GM18502 (cell line): ENCODE results near the gene NAV2.

Experiments used
- ATAC-seq: cut with Tn5 transposase; IDR thresholded peaks from one replicate; pipeline ENCODE4 v1.9.1; 2021; ENCODE audit warnings: mild to moderate bottlenecking; ENCODE audit not compliant: unreplicated experiment, poor library complexity

NAV2 gene

DNA sequence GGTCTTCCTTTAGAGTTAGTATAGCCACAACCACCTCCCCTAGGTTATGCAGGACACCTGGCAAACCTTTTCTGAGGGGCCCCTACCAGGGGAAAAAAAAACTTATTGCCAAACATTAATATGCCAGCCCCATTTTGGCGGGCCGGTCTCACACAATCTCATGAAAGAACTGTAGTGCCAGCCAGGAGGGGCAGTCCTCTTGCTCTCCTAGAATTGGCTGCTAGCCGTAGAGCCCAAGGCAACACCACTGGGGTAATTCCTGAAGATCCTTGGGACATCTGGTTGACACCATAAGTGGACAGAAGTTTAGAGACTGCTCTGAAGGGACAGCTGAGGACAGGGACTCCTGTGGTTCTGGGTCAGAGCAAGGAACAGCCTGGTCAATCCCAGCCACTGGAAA is 24.2 kb downstream of the NAV2 start:
- no peak for ATAC-seq

DNA sequence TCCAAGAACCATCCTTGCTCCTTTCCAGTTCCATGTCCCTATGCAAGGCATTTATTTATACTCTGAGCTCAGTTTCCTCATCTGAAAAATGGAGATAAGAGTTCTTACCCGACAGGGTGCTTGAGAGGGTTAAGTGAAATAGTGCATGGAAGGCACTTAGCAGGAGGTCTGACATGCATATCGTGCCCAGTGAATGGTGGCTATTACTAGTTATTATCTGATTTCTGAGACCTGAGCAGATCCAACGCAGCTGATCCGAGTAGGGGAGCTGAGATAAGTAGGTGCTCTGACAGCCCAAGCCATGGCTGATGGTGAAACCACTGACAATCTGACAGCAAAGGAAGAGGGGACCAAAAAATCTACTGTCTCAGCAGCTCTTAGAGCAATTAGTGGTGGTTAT is 24.9 kb downstream of the NAV2 start:
- no peak for ATAC-seq

DNA sequence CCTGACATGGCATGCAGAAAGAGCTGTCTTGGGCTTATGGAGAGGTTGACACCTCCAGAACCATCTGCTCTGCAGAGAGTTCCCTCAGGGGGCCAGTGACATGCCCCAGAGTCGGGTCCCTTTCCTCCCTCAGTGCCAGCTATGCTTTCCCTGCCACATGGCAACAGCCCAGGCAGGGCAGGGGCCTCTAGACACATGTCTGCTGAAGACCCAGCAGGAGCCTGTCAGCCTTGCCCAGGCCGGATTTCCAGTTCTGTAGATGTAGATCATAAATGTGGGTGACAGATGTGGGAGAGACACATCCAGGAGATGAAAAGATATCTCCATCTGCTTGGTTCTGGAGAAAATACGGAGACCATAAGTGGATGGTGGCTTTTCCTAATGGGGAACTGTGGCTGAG is 25.5 kb downstream of the NAV2 start:
- ATAC-seq: no peak

DNA sequence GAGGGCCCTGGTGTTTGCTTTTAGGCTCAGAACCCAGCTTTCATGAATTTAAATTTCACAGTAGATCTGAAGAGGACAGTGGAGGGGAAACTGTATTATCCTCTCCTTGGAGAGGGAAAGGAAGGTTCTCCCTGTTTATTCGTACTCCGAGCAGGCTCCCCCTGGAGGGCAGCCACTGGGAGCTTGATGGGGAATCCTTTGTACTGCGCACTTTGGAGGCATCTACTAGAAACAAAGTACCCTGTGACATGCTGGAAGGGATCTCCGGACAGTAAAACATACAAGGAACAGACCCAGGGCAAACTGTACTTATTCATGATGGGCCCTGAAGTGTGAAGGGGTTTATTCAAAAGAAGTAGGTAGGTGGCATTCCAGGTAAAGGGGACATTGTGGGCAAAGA is 27.2 kb downstream of the NAV2 start:
- ATAC-seq: no peak

DNA sequence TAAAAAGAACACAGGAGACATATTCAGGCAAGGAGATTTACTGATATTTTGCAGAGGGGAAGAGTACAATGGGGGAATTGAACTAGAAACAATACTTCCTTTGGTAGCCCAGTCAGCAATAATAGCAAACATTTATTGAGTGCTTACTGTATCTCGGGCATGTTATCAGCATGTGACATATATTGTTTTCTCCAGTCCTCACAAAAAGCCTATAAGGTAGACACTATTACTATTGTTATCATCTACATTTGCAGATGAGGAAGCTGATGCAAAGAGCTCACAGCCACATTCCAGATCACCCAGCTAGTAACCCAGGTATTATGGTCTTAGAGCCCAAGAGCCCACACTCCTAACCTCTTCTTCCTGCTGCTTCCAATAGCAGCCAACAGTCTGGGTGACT is 27.9 kb downstream of the NAV2 start:
- ATAC-seq: no peak

DNA sequence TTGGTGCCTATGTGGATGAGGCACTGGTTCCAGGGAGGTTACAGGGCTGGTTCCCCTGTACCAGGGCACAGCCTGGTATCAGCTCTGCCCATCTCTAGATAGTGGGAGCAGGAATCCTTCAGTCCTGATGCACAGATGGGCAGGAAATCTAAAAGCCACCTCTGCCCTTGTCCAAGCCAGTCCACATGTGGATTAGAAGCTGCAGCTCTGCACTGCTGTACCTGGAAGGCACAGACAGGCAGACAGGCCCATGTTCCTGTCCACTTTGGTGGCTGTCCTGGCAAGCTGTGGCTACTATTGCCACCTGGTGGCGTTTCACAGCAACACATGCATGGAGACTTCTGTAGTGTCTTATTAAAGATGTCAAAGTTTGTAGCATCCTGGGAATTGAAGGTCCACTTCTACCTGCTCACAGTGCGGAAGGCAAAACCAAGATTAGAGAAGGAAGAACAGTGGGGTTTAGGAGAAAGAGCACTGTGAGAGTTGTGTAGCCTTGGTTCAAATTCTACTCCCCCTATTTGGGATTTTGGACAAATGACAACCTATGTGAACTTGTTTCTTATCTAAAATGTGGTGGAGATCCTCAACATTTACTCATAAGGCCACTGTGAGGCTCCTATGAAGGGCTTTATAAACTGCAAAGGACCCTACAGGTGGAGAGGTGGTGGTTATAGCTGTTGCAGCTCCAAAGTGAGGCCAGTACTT is 30.1 kb downstream of the NAV2 start:
- ATAC-seq: peak; percentile 91

DNA sequence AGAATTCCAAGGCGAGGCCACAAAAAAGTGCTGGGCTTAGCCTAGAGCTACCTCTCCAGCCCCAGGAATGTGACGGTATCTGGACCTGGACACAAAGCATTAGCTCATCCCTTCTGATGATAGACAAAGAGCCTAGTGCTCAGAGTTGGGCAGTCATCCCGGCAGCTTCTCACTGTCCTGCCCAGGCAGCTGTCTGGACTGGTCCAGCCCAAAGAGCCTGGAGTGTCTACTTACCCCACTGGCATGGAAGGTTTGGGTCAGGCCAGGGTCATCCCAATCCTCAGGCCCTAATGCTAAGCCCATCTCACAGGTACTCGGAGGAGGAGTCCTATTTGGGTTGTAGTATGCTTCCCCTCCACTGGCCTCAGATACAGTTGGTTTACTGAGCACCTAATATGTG is 31.0 kb downstream of the NAV2 start:
- ATAC-seq: no peak

DNA sequence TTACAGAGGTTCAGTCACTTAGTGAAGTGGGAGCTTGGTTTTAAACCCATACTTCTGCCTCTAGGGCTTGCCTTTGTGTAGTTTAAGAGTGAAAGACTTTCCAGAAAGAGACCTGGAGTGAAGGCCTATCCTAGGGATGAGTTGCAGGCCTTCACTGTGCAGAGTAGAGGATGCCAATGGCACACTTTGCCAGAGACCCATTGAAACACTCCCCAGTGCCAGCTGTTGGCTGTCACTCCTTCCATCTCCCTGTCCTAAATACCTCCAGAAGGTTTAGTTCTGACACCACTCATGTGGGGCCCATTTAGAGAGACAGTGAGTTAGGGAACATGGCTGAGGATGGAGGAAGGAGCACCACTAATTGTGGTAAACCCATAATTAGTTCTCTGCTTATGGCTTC is 31.5 kb downstream of the NAV2 start:
- ATAC-seq: no peak

DNA sequence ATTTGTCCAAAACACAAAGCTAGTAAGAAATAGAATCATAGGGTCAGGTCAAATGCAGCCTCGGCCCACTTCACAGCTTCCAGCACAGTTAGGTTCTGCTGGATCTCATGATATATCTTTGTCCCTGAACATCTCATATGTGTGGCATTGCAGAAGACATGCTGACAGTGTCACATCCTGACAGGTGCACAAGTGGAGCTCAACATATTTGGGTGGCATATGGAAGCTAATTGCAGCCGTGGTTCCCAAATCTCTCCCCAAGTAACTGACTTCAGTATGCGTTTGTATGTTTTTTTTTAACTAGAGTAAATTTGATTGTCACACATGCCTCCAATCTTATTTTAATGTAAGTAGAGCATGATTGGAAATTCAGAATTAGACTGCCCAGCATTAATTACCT is 33.4 kb downstream of the NAV2 start:
- ATAC-seq: no peak

DNA sequence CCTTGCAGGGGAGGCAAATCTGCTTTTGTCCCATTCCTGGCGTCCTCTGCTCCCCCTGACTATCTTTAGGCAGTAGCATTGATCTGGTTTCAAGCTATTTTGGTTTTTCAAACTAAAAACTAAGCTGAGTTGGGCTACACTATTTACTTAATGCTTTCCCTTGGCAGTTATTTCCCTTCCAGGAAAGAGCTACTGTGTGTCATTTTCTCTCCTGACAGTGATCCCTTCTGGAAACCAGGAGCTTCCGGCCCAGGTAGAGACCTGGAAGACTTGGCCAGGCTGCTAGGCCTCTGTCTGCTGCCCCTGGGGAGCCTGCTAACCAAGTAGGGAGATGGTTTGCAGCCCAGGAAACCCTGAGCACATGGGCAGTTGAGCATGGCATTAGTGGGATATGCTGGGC is 35.0 kb downstream of the NAV2 start:
- ATAC-seq: no peak

DNA sequence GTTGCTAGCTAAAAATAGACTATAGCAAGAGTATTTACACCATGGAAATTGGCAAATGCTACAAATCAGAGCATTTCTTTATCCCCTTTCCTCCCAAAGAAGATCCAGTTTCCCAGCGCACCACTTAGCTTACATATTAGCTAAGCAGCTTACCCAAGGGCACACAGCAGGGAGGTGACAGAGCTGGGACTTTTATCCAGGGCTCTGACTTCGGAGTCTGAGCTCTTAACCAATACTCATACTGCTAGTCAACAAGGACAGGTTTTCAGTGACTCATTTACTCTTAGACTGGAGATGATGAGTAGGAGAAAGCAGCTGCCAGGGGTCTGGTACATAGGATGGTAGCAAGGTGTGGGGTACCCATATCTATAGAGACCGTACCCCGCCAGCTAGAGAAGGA is 38.4 kb downstream of the NAV2 start:
- ATAC-seq: no peak

DNA sequence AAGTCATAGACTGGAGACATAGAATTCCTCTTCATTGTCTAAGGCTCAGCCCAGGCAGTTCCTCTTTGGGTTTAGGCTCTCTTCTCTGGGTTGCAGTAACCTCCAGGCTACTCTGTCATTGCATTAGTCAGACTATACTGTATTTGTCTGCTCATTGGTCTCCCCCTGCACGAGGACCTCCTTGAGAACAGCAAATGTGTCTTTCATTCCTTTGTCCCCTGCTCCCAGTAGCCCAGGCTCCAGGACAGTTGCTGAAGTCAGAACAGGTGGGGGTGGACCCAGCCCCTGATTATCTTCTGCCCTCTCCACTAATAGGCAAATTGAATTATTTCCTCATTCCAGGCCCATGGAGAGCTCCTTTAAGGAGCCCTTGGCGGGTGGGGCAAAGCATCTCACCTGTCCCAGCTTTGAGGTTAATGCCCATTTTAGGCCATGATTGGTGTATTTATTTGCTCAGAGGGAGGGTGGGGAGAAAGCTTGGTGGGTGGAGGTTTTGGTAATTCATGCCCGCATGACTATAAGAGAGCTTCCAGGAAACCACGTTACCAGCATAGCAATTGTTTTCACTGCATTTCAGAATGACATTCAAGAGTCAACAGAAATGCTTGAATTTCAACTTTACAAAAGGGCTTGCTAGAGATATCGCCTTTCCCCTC is 40.9 kb downstream of the NAV2 start:
- ATAC-seq: no peak

DNA sequence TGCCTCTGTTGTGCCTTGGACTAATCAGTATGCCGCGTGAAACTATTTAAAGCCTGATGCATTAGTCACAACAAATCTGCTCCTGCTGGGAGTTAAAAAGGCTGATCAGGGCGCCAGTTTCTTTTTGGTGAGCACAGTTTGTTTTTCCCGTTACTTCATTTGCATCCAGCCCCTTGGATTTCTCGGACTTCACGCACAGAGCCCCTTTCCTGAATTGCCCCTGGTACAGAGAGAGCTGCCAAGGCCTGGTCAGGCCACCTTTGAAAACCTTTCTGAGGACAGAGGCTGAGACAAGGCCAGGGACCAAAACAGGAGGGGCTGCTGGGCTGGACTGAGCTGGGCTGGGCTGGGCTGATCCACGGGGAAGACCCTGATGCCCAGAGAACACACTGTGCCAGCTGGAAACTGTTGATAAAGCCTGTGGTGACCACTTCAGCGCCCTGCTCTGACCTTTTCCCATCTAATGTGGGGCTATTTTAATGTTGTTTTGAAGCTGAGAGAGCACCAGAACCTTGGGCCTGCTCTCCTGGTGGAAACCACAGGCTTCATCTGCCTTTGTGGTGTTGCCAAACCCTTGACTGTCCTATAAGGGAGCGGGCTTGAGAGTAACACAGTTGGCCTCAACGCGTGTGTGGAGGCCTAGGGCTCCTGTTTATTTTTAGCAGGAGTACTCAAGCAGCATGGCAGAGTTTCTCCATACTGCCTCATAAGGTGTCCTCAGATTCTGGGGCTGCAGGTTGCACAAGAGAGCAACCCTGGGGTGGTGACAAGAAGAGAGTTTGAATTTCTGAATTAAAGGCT is 44.2 kb downstream of the NAV2 start:
- no peak for ATAC-seq

DNA sequence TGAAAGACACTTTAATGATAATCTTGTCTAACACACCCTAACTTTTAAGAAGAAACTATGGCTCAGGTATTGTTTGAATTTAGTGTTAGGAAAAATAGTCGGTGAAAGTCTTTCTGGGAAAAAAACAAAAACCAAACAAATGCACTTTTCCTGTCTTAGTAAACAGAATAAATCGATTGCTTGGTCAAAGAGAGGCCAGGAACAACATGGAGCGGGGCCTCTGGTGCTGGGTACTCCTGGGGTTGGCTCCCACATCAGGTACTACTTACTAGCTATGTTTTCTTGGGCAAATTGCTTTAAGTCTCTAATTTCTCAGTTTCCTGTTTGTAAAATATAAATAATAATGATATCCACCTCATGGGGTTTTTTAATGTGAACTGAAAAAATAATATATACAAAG is 46.8 kb downstream of the NAV2 start:
- ATAC-seq: no peak

DNA sequence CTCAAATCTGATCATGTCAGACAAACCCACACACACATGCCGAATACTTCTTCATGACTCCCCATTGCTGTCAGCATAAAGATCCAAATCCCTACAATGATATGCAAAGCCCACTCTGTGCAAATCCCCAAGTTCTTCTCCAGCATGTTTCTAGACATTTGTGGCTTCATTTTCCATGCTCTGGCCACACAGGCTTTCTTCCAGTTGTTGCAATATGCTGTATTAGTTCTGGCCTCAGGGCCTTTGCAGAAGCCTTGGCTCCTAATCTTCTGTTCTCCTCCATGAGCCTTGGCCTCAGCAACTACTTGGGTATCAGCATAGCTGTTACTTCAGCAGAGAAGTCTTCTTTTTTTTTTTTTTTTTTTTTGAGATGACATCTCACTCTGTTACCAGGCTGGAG is 49.6 kb downstream of the NAV2 start:
- no peak for ATAC-seq

DNA sequence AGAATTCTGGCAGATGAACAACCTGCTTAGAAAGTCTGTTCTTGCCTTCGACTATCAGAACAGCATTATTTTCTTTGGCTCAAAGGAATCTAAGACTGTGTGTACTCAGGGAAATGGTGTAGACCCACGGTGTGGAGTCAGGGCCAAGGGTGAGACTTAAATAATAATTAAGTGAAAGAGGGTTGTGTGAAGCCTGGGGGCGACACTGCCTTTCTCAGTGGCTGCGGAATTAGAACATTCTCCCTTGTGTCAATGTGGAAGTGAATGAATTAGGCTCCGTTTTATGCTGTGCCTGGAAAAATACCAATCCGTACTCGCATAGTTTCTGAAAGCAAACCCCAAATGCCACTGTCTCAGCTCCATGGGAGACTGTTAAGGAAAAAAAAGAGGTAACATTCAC is 50.7 kb downstream of the NAV2 start:
- no peak for ATAC-seq

DNA sequence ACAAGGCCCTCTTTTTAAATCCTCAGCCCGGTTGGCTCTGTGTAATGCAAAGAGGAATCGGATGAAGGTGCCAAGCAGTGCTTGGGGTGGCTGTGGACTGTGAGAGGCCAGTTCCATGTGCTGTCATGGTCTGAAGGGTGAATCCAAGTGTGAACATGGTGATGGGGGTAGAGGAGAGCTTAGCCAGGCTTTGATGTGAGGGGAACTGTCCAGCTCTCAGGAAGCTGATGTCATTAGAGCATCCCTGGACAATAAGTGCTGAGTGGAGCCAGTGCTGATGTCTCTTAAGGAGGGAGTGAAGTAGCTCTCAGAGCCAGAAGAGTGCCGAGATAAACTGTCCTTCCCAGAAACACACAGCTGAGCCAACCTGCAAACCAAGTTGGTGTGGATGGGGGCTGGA is 53.6 kb downstream of the NAV2 start:
- no peak for ATAC-seq

DNA sequence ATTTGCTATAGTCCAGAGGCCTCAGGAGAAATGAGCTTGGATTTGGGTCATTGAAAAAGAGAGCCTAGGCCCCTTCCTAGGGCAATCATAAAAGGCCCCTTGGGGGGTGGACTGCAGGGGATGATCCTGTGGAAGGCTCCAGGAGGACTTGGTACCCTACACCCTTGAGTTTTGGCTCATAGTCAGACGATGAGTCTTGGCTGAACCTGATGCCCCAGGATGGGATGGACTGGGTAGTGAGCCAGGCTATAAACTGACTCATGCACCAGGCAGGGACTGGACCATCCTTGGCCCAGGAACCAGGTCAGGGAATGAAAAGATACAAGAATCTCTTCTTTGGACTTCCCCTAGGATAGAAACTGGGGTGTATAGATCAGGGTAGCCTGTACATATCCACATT is 54.2 kb downstream of the NAV2 start:
- ATAC-seq: no peak

DNA sequence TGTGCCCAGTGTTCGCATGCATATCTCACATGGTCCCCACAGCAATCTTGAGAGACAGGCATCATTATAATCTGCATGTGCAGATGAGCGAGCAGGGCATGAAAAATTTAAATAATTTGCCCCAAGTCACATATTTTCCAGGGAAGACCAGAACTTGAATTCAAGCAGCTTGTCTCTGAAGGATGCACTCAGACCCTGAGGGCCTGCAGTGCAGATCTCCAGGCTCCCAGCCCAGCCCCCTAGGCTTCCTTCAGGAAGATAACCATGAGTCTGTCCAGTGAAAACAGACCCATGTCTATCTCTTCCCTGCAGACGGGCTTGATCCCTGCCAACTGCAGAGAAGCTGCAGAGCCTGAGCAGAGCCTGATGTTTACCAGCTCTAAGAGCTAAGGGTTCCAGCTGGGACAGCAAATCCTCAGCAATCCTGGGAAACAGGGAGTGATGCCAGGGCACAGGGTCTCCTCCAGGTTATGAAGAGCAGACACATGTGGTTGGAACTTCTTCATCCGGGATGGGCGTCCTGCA is 55.1 kb downstream of the NAV2 start:
- ATAC-seq: no peak

DNA sequence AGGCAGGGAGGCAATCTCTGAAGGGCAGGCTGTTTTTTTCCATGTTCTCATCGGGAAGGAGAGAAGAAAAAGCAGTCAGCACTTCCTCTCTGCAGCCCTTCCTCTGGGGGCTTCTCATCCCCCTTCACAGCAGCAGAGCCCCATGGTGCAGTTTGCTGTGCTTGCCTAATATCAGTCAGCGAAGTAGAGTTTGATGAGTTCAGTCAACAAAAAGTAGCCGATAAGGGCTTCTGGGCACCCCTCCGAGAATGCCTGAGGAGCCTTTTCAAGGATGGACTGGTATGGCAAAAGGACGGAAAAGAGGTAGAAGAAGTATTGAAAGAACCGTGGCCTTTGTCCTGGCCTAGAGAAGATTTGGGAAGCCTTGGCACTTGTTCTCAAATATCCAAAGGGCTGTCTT is 55.6 kb downstream of the NAV2 start:
- no peak for ATAC-seq

DNA sequence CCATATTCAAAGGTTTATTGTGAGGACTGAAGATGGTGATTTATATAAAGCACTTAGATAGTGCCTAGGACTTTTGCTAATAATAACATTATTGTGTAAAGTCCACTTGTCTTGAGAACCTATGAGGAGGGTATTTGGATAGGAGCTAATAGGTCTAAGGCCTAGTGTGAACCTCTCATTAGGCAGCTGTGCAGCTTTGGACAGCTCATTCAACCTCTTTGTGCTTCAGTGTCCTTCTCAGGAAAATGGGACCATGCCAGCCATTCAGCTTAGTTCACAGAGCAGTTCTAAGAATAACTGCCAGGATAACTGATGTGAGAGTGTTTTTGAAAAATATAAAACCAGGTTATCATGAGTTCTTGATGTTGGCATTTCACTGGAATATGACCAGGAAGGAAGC is 56.2 kb downstream of the NAV2 start:
- no peak for ATAC-seq
